K562 (cell line): ENCODE data around the gene RALGPS1. TPM values are rescaled to one million over a fixed set of nuclear protein-coding genes. Genes with fewer than 3 reads are reported as not detected.

Experiments used
- ATAC-seq: fragments of 200-7000 bp; cut with Tn5 transposase; 3 replicates; pipeline ENCODE4 v1.9.1; 2020; ENCODE audit warnings: moderate library complexity
- BruUV-seq: library from RNA; stranded (reverse); fragments of 400-500 nt; replicated peaks from 2 replicates; lab custom pipeline; 2021; lab: Mats Ljungman, UMichigan
- CTCF ChIA-PET: fragments of 300-600 bp; formaldehyde crosslinking; extraction: SDS; loops from one replicate; lab custom pipeline; 2021; ENCODE audit warnings: low intra/inter-chr PET ratio; lab: Yijun Ruan, JAX
- POLR2A ChIA-PET: fragments of 300-600, 350-650 bp; sonication (Branson Sonifier 250); formaldehyde crosslinking; extraction: SDS; loops from one replicate; lab custom pipeline; 2021; ENCODE audit warnings: antibody characterized with exemption, inconsistent platforms; lab: Yijun Ruan, JAX
- DNase-seq, 4 experiments: peaks; one replicate each; pipeline versions ENCODE4 v3.0.0 to v3.0.0-alpha.2; 2011 to 2018; ENCODE audit warnings: low spot score in 3 of 4, mixed read lengths in 3 of 4; ENCODE audit errors: extremely low read depth in 1 of 4
- FAIRE-seq: peaks from 2 replicates; lab custom pipeline; 2011; peaks lifted over from hg19 to GRCh38; lab: Jason Lieb, UNC
- H2AFZ ChIP-seq: 2 replicates; pipeline ENCODE4 v1.6.0; 2011; ENCODE audit warnings: low read depth, low read length, control low read depth, inconsistent platforms
- H3K27ac ChIP-seq: fragments of 200-600 bp; 3 replicates; pipeline ENCODE4 v1.8.0; 2011; ENCODE audit warnings: low read depth, mild to moderate bottlenecking, control low read depth, inconsistent platforms, low read length, moderate library complexity, mixed read lengths; ENCODE audit errors: extremely low read depth
- H3K27me3 ChIP-seq, 2 experiments: fragments of 300-600 bp in 1 of 2; 2 replicates in 1 of 2; 3 replicates in 1 of 2; pipeline versions ENCODE4 v1.6.0 to v1.8.0; 2011; ENCODE audit warnings: inconsistent platforms in 2 of 2, low read length in 2 of 2, mild to moderate bottlenecking in 1 of 2, mixed read lengths in 1 of 2, moderate library complexity in 1 of 2; ENCODE audit not compliant: control insufficient read depth in 2 of 2, insufficient read depth in 2 of 2
- H3K36me3 ChIP-seq: fragments of 300-600 bp; 3 replicates; pipeline ENCODE4 v1.8.0; 2011; ENCODE audit warnings: mild to moderate bottlenecking, low read length, inconsistent platforms; ENCODE audit not compliant: control insufficient read depth, insufficient read depth
- H3K4me1 ChIP-seq, 2 experiments: fragments of 200-600 bp in 1 of 2; replicated peaks in 1 of 2; 2 replicates in 1 of 2; 3 replicates in 1 of 2; pipeline versions ENCODE4 v1.5.1 to v1.8.0; 2011; ENCODE audit warnings: inconsistent platforms in 2 of 2, low read length in 2 of 2, mild to moderate bottlenecking in 1 of 2, mixed read lengths in 1 of 2, moderate library complexity in 1 of 2; ENCODE audit not compliant: control insufficient read depth in 2 of 2, insufficient read depth in 2 of 2
- H3K4me2 ChIP-seq: 2 replicates; pipeline ENCODE4 v1.6.1; 2011; ENCODE audit warnings: low read length, control low read depth, inconsistent platforms, mixed read lengths; ENCODE audit not compliant: insufficient read depth
- H3K4me3 ChIP-seq: fragments of 200-600 bp; sonication (generic), shearing (Covaris generic); 2 replicates; pipeline ENCODE4 v1.5.1; 2016; ENCODE audit warnings: control low read depth, inconsistent platforms
- H3K79me2 ChIP-seq: fragments of 200-600 bp; 3 replicates; pipeline ENCODE4 v1.8.0; 2011; ENCODE audit warnings: low read length, inconsistent platforms; ENCODE audit not compliant: control insufficient read depth, insufficient read depth
- H3K9ac ChIP-seq, 2 experiments: 2 replicates each; pipeline versions ENCODE4 v1.6.0 to v1.6.1; 2011; ENCODE audit warnings: low read depth in 2 of 2, low read length in 2 of 2, control low read depth in 1 of 2, inconsistent platforms in 1 of 2, mild to moderate bottlenecking in 1 of 2, mixed read lengths in 1 of 2; ENCODE audit not compliant: insufficient read depth in 1 of 2
- H3K9me1 ChIP-seq: one replicate; pipeline ENCODE4 v1.6.0; 2011; ENCODE audit warnings: inconsistent platforms, mild to moderate bottlenecking, low read length, moderate library complexity; ENCODE audit not compliant: control insufficient read depth, insufficient read depth
- H3K9me3 ChIP-seq: replicated peaks from 2 replicates; pipeline ENCODE4 v1.5.1; 2011; ENCODE audit warnings: low read depth, low read length, inconsistent platforms; ENCODE audit not compliant: control insufficient read depth, insufficient read depth
- H4K20me1 ChIP-seq: replicated peaks from 2 replicates; pipeline ENCODE4 v1.6.1; 2011; ENCODE audit warnings: low read length, inconsistent platforms, mixed read lengths; ENCODE audit not compliant: control insufficient read depth, insufficient read depth
- BDP1 ChIP-seq: IDR thresholded peaks from 3 replicates; pipeline ENCODE4 v1.6.1; 2011; ENCODE audit not compliant: insufficient read length, insufficient read depth
- KLF6 ChIP-seq: fragments of 250-450 bp; sonication (Bioruptor Pico); IDR thresholded peaks from 2 replicates; pipeline ENCODE4 v1.4.0; 2020; ENCODE audit warnings: mild to moderate bottlenecking, moderate library complexity, borderline replicate concordance
- STAT5B ChIP-seq: fragments of 250-450 bp; sonication (Bioruptor Pico); IDR thresholded peaks from 2 replicates; pipeline ENCODE4 v1.8.0; 2021; ENCODE audit warnings: mild to moderate bottlenecking, inconsistent platforms
- TEAD1 ChIP-seq, 2 experiments: fragments of 450-650 bp in 1 of 2; sonication (generic) in 1 of 2; formaldehyde crosslinking; IDR thresholded peaks; 2 replicates each; pipeline versions ENCODE4 v1.4.0 to v1.8.0; 2020 to 2022; ENCODE audit warnings: mild to moderate bottlenecking in 2 of 2, missing genetic modification reagents in 1 of 2
- ZBTB26 ChIP-seq: fragments of 450-650 bp; formaldehyde crosslinking; IDR thresholded peaks from 2 replicates; pipeline ENCODE4 v1.4.0; 2022; ENCODE audit warnings: missing genetic modification characterization
- ZFP1 ChIP-seq: fragments of 450-650 bp; formaldehyde crosslinking; IDR thresholded peaks from 2 replicates; pipeline ENCODE4 v1.4.0; 2020; ENCODE audit warnings: mild to moderate bottlenecking, mixed read lengths
- WGBS: fragments of 100-300 bp; shearing (Covaris generic); methylation state at CpG from one replicate; pipeline ENCODE4 v1.1.6; 2016; ENCODE audit warnings: low coverage, mixed read lengths; ENCODE audit not compliant: insufficient coverage; ENCODE audit errors: missing lambda C conversion rate; 5-methylcytosine and 5-hydroxymethylcytosine counted together
- in situ Hi-C: fragments of 300-500 bp; cut with MboI; formaldehyde crosslinking; loops from 4 replicates; pipeline ENCODE4 v1.15.0; 2018; ENCODE audit warnings: inconsistent platforms, mixed read lengths
- intact Hi-C: fragments of 100-400 bp; cut with micrococcal nuclease; formaldehyde crosslinking; loops from 2 replicates; pipeline ENCODE4 v1.14.2; 2022
- polyA plus RNA-seq, 8 experiments: library from polyadenylated mRNA; depleted of rRNA in 4 of 8; stranded (reverse) in 5 of 8; unstranded in 3 of 8; fragments of >200 nt; fragmentation: Nextera tagmentation in 2 of 8; fragmentation: Illumina TruSeq in 1 of 8; extraction: Ambion mirVana in 2 of 8; extraction: Trizol in 1 of 8; gene quantifications; 2 replicates each; pipeline versions ENCODE4 v1.2.1 to v1.2.3, GENCODE V29; 2011 to 2014; ENCODE audit warnings: inconsistent platforms in 1 of 8, missing spikeins in 1 of 8
- total RNA-seq, 7 experiments: library from RNA; depleted of rRNA in 6 of 7; stranded (reverse); fragments of >200 nt in 6 of 7; fragmentation: Illumina TruSeq in 2 of 7; extraction: Trizol in 2 of 7; gene quantifications; 2 replicates each; pipeline versions ENCODE4 v1.2.1 to v1.2.3, GENCODE V29; 2011 to 2021; ENCODE audit warnings: low replicate concordance in 1 of 7
- TF ChIP-seq, protein P1 (sequence below): fragments of 450-650 bp; formaldehyde crosslinking; IDR thresholded peaks from 2 replicates; pipeline ENCODE4 v1.4.0; 2020; ENCODE audit warnings: mild to moderate bottlenecking, moderate library complexity
- TF ChIP-seq, protein P2 (sequence below): fragments of 450-650 bp; formaldehyde crosslinking; conservative IDR thresholded peaks from 2 replicates; pipeline ENCODE4 v1.4.0; 2022; ENCODE audit warnings: mild to moderate bottlenecking, missing genetic modification characterization
- TF ChIP-seq, protein P3 (sequence below): fragments of 200-800 bp; sonication (Bioruptor generic); IDR thresholded peaks from 2 replicates; pipeline ENCODE4 v1.6.1; 2016; ENCODE audit warnings: missing genetic modification characterization, missing compliant biosample characterization

RALGPS1 gene
- total and polyA plus RNA-seq, 9 of the 15 experiments (the other 6 are each of a cell fraction or from before 2014, with no cell fraction given) = 0.04 to 2.6 (median 1.5) TPM

- no peak for DNase-seq
- Histone ChIP-seq H3K9me1 (no peaks in the 10 kb centered on the region), H2AFZ (no peak overlapping the region), H3K9ac (no peak overlapping the region), H3K36me3 (no peaks in the 10 kb centered on the region), H3K79me2 (no peaks in the 10 kb centered on the region), H3K9me3 (no peaks in the 10 kb centered on the region), H4K20me1 (peaks cover 18% of the 10 kb centered on the region), H3K4me2 (no peak overlapping the region), H3K27me3 (peaks cover 8 to 29% of the 10 kb centered on the region in 2 experiments; a peak in 4 of 5 replicates), H3K4me3 (no peak overlapping the region), H3K27ac (no peak overlapping the region)
- FAIRE-seq = no peak
- ChIA-PET CTCF (no interaction called here), POLR2A (interaction anchor here (1.0 kb wide), 1 partner anchor 9 kb away, joined by 4 read pairs; no protein-coding TSS in a partner anchor)
- intact Hi-C loops (no loop called here), in situ Hi-C loops (no loop called here)
- 38% methylated on average over 15 of the region's 15 CpGs for WGBS
- ATAC-seq = no peak
- no TSS peak for BruUV-seq
- TF ChIP-seq, protein P1, sequence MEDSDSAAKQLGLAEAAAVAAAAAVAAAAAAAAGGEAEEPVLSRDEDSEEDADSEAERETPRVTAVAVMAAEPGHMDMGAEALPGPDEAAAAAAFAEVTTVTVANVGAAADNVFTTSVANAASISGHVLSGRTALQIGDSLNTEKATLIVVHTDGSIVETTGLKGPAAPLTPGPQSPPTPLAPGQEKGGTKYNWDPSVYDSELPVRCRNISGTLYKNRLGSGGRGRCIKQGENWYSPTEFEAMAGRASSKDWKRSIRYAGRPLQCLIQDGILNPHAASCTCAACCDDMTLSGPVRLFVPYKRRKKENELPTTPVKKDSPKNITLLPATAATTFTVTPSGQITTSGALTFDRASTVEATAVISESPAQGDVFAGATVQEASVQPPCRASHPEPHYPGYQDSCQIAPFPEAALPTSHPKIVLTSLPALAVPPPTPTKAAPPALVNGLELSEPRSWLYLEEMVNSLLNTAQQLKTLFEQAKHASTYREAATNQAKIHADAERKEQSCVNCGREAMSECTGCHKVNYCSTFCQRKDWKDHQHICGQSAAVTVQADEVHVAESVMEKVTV (CRISPR knock-in tag) = no peak
- no peak for TF ChIP-seq ZBTB26 (CRISPR knock-in tag)
- TF ChIP-seq STAT5B (CRISPR knock-in tag) = no peak
- no peak for TF ChIP-seq BDP1
- TF ChIP-seq TEAD1 (CRISPR knock-in tag; IDR thresholded peaks at IDR 0.05) = no peak
- TF ChIP-seq, protein P2, sequence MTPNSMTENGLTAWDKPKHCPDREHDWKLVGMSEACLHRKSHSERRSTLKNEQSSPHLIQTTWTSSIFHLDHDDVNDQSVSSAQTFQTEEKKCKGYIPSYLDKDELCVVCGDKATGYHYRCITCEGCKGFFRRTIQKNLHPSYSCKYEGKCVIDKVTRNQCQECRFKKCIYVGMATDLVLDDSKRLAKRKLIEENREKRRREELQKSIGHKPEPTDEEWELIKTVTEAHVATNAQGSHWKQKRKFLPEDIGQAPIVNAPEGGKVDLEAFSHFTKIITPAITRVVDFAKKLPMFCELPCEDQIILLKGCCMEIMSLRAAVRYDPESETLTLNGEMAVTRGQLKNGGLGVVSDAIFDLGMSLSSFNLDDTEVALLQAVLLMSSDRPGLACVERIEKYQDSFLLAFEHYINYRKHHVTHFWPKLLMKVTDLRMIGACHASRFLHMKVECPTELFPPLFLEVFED (CRISPR knock-in tag) = no peak
- TF ChIP-seq KLF6 = no peak
- no peak for TF ChIP-seq ZFP1
- TF ChIP-seq, protein P3, sequence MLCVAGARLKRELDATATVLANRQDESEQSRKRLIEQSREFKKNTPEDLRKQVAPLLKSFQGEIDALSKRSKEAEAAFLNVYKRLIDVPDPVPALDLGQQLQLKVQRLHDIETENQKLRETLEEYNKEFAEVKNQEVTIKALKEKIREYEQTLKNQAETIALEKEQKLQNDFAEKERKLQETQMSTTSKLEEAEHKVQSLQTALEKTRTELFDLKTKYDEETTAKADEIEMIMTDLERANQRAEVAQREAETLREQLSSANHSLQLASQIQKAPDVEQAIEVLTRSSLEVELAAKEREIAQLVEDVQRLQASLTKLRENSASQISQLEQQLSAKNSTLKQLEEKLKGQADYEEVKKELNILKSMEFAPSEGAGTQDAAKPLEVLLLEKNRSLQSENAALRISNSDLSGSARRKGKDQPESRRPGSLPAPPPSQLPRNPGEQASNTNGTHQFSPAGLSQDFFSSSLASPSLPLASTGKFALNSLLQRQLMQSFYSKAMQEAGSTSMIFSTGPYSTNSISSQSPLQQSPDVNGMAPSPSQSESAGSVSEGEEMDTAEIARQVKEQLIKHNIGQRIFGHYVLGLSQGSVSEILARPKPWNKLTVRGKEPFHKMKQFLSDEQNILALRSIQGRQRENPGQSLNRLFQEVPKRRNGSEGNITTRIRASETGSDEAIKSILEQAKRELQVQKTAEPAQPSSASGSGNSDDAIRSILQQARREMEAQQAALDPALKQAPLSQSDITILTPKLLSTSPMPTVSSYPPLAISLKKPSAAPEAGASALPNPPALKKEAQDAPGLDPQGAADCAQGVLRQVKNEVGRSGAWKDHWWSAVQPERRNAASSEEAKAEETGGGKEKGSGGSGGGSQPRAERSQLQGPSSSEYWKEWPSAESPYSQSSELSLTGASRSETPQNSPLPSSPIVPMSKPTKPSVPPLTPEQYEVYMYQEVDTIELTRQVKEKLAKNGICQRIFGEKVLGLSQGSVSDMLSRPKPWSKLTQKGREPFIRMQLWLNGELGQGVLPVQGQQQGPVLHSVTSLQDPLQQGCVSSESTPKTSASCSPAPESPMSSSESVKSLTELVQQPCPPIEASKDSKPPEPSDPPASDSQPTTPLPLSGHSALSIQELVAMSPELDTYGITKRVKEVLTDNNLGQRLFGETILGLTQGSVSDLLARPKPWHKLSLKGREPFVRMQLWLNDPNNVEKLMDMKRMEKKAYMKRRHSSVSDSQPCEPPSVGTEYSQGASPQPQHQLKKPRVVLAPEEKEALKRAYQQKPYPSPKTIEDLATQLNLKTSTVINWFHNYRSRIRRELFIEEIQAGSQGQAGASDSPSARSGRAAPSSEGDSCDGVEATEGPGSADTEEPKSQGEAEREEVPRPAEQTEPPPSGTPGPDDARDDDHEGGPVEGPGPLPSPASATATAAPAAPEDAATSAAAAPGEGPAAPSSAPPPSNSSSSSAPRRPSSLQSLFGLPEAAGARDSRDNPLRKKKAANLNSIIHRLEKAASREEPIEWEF (CRISPR knock-in tag) = no peak
- TF ChIP-seq, all 486 proteins: peak for 0
- peaks cover 0 to 12% of the 10 kb centered on the region in 2 experiments; a peak in 2 of 5 replicates for H3K4me1 ChIP-seq
Observed at GRCh38 chr9:126915846-126916543, 1.4 kb downstream of the RALGPS1 start.
